ENCODE data around the gene TRAF4. TPM values are rescaled to one million over a fixed set of nuclear protein-coding genes. Genes with fewer than 3 reads are reported as not detected.

TRAF4 gene
- total RNA-seq, 4 donors from 2014 or later: 26.7 to 38.4 (median 35.3) TPM

DNA sequence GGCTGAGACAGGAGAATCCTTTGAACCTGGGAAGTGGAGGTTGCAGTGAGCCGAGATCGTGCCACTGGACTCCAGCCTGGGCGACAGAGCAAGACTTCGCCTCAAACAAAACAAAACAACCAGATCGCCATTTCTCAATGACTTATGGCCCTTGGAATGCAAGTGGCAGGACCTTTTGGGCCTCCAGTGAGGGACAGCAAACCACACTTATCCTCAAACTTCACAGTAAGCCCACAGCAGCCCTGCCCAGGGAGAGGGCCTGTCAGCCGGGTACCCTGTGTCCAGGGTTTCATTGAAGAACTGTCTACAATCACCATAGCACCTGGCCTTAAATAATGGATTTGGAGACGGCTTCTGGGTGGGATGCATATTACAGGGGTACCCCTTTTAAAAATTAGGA, 11.7 kb downstream of the TRAF4 start:
- no peaks in the 10 kb centered on the region for H3K9me3 ChIP-seq
- peaks cover 34% of the 10 kb centered on the region for H3K36me3 ChIP-seq
- H3K27ac ChIP-seq: no peak overlapping the region
- peaks cover 2% of the 10 kb centered on the region for H3K4me1 ChIP-seq
- no peak overlapping the region for H3K4me3 ChIP-seq
- DNase-seq (ENCODE audit: low spot score in 2 of 2): no peak
- TF ChIP-seq POLR2AphosphoS5 (IDR thresholded peaks at IDR 0.05): no peak
- TF ChIP-seq EP300 (IDR thresholded peaks at IDR 0.05): no peak
- no peak for TF ChIP-seq POLR2A (IDR thresholded peaks at IDR 0.05)
- TF ChIP-seq, protein P1, sequence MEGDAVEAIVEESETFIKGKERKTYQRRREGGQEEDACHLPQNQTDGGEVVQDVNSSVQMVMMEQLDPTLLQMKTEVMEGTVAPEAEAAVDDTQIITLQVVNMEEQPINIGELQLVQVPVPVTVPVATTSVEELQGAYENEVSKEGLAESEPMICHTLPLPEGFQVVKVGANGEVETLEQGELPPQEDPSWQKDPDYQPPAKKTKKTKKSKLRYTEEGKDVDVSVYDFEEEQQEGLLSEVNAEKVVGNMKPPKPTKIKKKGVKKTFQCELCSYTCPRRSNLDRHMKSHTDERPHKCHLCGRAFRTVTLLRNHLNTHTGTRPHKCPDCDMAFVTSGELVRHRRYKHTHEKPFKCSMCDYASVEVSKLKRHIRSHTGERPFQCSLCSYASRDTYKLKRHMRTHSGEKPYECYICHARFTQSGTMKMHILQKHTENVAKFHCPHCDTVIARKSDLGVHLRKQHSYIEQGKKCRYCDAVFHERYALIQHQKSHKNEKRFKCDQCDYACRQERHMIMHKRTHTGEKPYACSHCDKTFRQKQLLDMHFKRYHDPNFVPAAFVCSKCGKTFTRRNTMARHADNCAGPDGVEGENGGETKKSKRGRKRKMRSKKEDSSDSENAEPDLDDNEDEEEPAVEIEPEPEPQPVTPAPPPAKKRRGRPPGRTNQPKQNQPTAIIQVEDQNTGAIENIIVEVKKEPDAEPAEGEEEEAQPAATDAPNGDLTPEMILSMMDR (IDR thresholded peaks at IDR 0.05): no peak
- WGBS: 81% methylated on average over 7 of the region's 7 CpGs
- no peaks in the 10 kb centered on the region for H3K27me3 ChIP-seq

DNA sequence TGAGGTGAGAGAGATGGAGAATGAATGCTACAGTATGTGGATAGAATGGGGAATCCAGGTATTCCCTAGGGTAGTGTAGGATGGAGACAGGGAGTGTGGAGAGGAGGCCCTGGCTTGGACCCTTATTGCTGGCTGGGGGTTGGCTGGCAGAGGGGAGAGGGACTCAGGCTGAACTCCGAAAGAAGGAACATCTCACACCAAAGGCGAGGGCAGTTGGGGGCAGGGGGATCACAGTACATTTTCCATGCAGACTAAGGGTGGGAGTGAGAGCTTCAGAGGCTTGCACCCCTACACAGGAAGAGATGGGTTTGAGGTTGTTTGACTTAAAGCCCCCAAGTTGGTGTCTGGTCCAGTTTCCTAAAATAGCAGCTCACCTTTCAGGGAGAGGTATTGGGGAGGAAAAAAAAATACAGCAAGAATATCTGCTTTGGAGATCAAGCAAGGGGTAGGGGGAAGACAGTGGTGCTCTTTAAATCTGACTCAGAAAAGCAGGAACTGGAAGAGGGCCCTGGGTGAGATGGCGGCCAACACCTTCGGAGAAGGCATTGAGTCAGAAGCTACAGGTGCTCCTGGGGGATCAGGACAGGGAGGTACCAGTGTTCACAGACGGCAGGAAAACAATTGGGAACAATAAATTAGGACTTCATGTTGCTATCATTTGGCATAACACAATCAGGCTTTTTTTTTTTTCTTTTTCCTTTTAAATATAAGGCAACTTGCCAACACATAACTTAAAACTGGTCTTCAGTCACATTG, 12.4 kb downstream of the TRAF4 start:
- Histone ChIP-seq H3K4me1 (peaks cover 5% of the 10 kb centered on the region), H3K36me3 (peaks cover 34% of the 10 kb centered on the region), H3K27ac (no peak overlapping the region), H3K9me3 (no peaks in the 10 kb centered on the region), H3K4me3 (no peak overlapping the region), H3K27me3 (no peaks in the 10 kb centered on the region)
- TF ChIP-seq EP300 (IDR thresholded peaks at IDR 0.05) (no peak), POLR2AphosphoS5 (IDR thresholded peaks at IDR 0.05) (no peak), POLR2A (IDR thresholded peaks at IDR 0.05) (no peak)
- TF ChIP-seq, protein P1 (IDR thresholded peaks at IDR 0.05): no peak
- 60% methylated on average over 5 of the region's 5 CpGs for WGBS
- DNase-seq (ENCODE audit: low spot score in 2 of 2): no peak

DNA sequence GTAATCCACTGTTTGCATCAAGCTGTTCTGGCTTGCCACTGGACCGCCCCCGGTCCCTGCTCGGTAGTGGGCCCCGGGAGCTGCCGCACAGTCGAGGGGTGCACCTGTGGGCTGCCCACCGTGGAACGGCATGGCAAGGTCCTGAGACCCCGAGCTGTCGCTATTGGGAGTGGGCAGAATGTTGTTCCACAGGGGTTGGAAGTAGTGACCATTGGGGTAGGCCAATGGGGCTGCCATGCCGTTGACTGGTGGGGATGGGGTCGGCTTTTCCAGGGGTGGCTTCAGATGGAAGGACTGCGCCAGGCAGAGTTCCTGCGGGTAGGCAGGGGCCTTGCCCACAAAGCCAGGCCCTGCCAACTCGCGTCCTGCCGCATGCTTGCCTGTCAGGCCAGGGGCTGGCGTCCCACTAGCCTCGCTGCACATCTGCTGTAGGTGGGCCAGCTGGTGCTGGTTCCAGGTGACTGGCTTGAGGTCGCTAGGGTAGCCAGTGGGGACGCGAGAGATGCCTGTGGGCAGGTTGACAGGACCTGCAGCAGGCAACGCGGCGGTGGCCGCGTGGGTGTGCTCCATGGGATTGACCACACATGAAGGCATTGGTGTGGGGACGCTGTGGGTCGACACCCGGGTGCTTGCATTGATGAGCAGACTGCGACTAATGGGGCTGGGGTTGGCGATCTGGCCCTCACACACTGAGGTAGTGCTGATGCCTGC, 14.8 kb downstream of the TRAF4 start:
- 91% methylated on average over 24 of the region's 32 CpGs for WGBS
- DNase-seq (ENCODE audit: low spot score in 2 of 2): peak in 1 of 2 donors; percentile 59
- Histone ChIP-seq H3K4me3 (no peak overlapping the region), H3K9me3 (no peaks in the 10 kb centered on the region), H3K27me3 (no peaks in the 10 kb centered on the region), H3K36me3 (peaks cover 38% of the 10 kb centered on the region), H3K4me1 (peaks cover 13% of the 10 kb centered on the region), H3K27ac (no peak overlapping the region)
- TF ChIP-seq, protein P1 (IDR thresholded peaks at IDR 0.05): no peak

DNA sequence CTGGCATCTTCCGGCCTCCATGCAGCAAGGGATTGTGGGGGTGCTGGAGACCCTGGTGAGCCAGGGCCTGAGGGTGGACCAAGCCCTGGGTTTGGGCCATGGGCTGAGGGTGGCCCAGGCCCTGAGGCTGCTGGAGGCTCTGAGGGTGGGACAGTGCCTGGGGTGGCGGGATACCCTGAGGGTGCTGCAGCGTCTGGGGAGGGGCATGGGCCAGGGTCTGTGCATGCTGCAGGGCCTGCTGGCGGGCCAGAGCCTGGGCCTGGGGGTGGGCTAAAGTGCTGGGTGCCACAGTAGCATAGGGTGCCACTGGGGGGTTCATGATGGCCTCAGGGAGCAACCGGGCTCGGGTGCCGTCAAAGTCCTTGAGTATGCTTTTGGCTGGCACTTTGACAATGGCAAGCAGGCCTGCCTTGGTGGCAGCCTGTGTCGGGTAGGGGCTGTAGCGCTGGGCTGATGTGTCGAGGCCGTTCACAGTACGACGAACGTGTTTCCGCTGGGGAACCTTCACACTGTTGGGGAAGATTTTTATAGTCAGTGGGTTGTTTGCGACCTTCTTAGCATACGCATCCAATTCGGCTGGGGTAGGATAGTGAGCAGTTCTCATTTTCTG, 15.6 kb downstream of the TRAF4 start:
- Histone ChIP-seq H3K36me3 (peaks cover 38% of the 10 kb centered on the region), H3K27me3 (no peaks in the 10 kb centered on the region), H3K27ac (no peak overlapping the region), H3K4me3 (no peak overlapping the region), H3K4me1 (peaks cover 13% of the 10 kb centered on the region), H3K9me3 (no peaks in the 10 kb centered on the region)
- peak in 1 of 2 donors; percentile 66 for DNase-seq (ENCODE audit: low spot score in 2 of 2)
- no peak for TF ChIP-seq POLR2AphosphoS5 (IDR thresholded peaks at IDR 0.05)
- 91% methylated on average over 16 of the region's 18 CpGs for WGBS

DNA sequence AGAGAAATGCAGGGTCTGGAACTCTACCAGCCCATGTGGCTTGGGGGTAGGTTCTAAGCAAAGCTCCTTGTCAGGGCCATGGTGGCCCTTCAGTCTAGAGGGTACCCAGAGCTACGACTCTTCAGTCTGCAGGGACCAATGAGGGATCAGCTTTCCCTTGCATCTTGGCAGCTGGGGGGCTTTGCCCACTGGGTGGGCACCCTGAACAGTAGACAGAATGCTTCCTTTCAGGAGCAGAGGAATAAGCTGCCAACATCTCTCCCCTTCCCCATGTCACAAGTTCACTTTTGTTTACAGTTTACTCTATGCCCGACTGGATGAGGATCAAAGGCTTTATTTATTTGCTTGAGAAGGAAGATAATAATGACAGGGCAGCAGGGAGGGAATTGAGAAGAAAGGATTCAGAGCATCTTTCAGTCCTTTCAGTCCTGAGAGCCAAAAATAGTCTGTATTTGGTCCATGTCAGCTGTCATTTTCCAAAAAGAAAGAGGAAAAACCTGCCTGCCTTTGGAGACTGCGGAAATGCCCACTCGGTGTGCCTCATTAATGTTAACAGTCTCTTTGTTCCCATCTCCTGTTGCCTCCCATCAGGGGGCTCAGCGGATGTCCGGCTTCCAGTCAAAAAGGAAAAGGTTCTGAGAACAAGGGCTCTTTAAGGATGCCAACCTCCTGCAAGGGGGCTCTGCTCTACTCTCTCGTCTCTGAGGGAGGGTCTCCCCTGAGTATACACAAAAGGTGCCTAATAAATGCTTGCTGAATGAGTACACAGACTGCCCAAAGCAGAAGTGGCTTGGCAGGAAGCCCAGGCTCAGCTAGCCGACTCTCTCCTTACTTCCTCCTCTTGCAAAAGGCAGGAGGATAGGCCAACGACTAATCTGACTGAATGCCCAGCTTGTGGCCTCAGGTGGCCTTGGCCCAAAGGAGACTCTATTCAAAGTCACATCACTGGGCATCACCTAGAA, 17.1 kb downstream of the TRAF4 start:
- H3K27me3 ChIP-seq: no peaks in the 10 kb centered on the region
- no peaks in the 10 kb centered on the region for H3K9me3 ChIP-seq
- H3K4me1 ChIP-seq: peaks cover 13% of the 10 kb centered on the region
- TF ChIP-seq POLR2A (IDR thresholded peaks at IDR 0.05) (no peak), POLR2AphosphoS5 (IDR thresholded peaks at IDR 0.05) (no peak), EP300 (IDR thresholded peaks at IDR 0.05) (no peak)
- TF ChIP-seq, protein P1 (IDR thresholded peaks at IDR 0.05): no peak
- no peak overlapping the region for H3K4me3 ChIP-seq
- DNase-seq (ENCODE audit: low spot score in 2 of 2): peak; percentile 70 to 82
- peak overlapping the region; percentile 4 for H3K27ac ChIP-seq
- H3K36me3 ChIP-seq: peaks cover 53% of the 10 kb centered on the region
- 49% methylated on average over 9 of the region's 9 CpGs for WGBS

Measured in suprapubic skin (tissue), 4 donors.